Stimulated activated CD4-positive, alpha-beta T cell treated with anti-CD3 and anti-CD28 coated beads, Interleukin-2, amount 100 ng/mL, for 48 hours (primary cell): ENCODE data around the gene ERG.

ENCODE experiments used
- DNase-seq, 2 donors: peaks; one replicate each; pipeline ENCODE4 v3.0.0-alpha.2; 2020

ERG gene

GRCh38 chr21:38388203-38388602 is 110.1 kb downstream of the ERG start:
- DNase-seq, result no peak

- DNase-seq, result no peak
Observed at GRCh38 chr21:38386967-38387366, 111.3 kb downstream of the ERG start.

- DNase-seq, result no peak
Observed at GRCh38 chr21:38385427-38386175, 112.7 kb downstream of the ERG start.

GRCh38 chr21:38384675-38385426 is 113.4 kb downstream of the ERG start:
- no peak for DNase-seq

GRCh38 chr21:38384238-38384560 is 114.1 kb downstream of the ERG start:
- DNase-seq, result no peak

- DNase-seq, result no peak
Observed at GRCh38 chr21:38383411-38384237, 114.7 kb downstream of the ERG start.

GRCh38 chr21:38380481-38381137 is 117.7 kb downstream of the ERG start:
- DNase-seq, result no peak

- no peak for DNase-seq
Observed at GRCh38 chr21:38379147-38379546, 119.1 kb downstream of the ERG start.

GRCh38 chr21:38377165-38378088 is 120.8 kb downstream of the ERG start:
- DNase-seq, result no peak

GRCh38 chr21:38376693-38377092 is 121.6 kb downstream of the ERG start:
- DNase-seq, result no peak

- no peak for DNase-seq
Observed at GRCh38 chr21:38376235-38376634, 122.0 kb downstream of the ERG start.

GRCh38 chr21:38367646-38368045 is 130.6 kb downstream of the ERG start:
- DNase-seq, result no peak

- no peak for DNase-seq
Observed at GRCh38 chr21:38365521-38365920, 132.8 kb downstream of the ERG start.

- DNase-seq, result no peak
Observed at GRCh38 chr21:38363693-38364092, 134.6 kb downstream of the ERG start.

GRCh38 chr21:38361324-38361723 is 137.0 kb downstream of the ERG start:
- DNase-seq, result no peak

- DNase-seq, result no peak
Observed at GRCh38 chr21:38359835-38360234, 138.4 kb downstream of the ERG start.

GRCh38 chr21:38359090-38359489 is 139.2 kb downstream of the ERG start:
- no peak for DNase-seq

GRCh38 chr21:38358666-38359065 is 139.6 kb downstream of the ERG start:
- DNase-seq, result no peak

- no peak for DNase-seq
Observed at GRCh38 chr21:38358098-38358497, 140.2 kb downstream of the ERG start.

GRCh38 chr21:38356883-38357625 is 141.2 kb downstream of the ERG start:
- DNase-seq, result no peak
